Astrocyte (in vitro differentiated cells and primary cell): Measurements from ENCODE around the gene GPBP1L1. TPM values are rescaled to one million over a fixed set of nuclear protein-coding genes. Genes with fewer than 3 reads are reported as not detected.
"Not testable (repeated sequence)": the region's sequence is repeated elsewhere in the genome, so short reads cannot be mapped to it uniquely, and the experiment has no call there.

Source experiments
- DNase-seq: peaks from one replicate; pipeline ENCODE4 v3.0.0-alpha.2; 2010; ENCODE audit warnings: low read depth
- FAIRE-seq: peaks from 2 replicates; lab custom pipeline; 2011; peaks lifted over from hg19 to GRCh38; lab: Jason Lieb, UNC
- H2AFZ ChIP-seq: 2 replicates; pipeline ENCODE4 v1.6.0; 2012; ENCODE audit warnings: low read depth, low read length, inconsistent platforms
- H3K27ac ChIP-seq: 2 replicates; pipeline ENCODE4 v1.5.1; 2011; ENCODE audit warnings: low read depth, low read length, inconsistent platforms
- H3K27me3 ChIP-seq: 2 replicates; pipeline ENCODE4 v1.6.0; 2011; ENCODE audit warnings: low read length, inconsistent platforms; ENCODE audit not compliant: insufficient read depth
- H3K36me3 ChIP-seq: 2 replicates; pipeline ENCODE4 v1.5.1; 2011; ENCODE audit warnings: low read length, inconsistent platforms; ENCODE audit not compliant: insufficient read depth
- H3K4me1 ChIP-seq: 2 replicates; pipeline ENCODE4 v1.5.1; 2011; ENCODE audit warnings: low read length, inconsistent platforms; ENCODE audit not compliant: insufficient read depth
- H3K4me2 ChIP-seq: 2 replicates; pipeline ENCODE4 v1.6.0; 2012; ENCODE audit warnings: low read length, inconsistent platforms
- H3K4me3 ChIP-seq: 2 replicates; pipeline ENCODE4 v1.5.1; 2011; ENCODE audit warnings: low read depth, mild to moderate bottlenecking, low read length, inconsistent platforms; ENCODE audit not compliant: insufficient read depth
- H3K79me2 ChIP-seq: 2 replicates; pipeline ENCODE4 v1.6.0; 2012; ENCODE audit warnings: mild to moderate bottlenecking, low read length, inconsistent platforms; ENCODE audit not compliant: insufficient read depth
- H3K9ac ChIP-seq: 2 replicates; pipeline ENCODE4 v1.6.0; 2012; ENCODE audit warnings: mild to moderate bottlenecking, low read length, inconsistent platforms
- H3K9me3 ChIP-seq: 2 replicates; pipeline ENCODE4 v1.5.1; 2012; ENCODE audit warnings: low read depth, mild to moderate bottlenecking, low read length, inconsistent platforms; ENCODE audit not compliant: insufficient read depth
- H4K20me1 ChIP-seq: 2 replicates; pipeline ENCODE4 v1.6.0; 2012; ENCODE audit warnings: low read length, inconsistent platforms; ENCODE audit not compliant: insufficient read depth
- H3K27ac Mint-ChIP-seq: one replicate; pipeline ENCODE4 v1.8.0; 2021; ENCODE audit warnings: mild to moderate bottlenecking, mixed read lengths; ENCODE audit not compliant: unreplicated experiment
- H3K27me3 Mint-ChIP-seq: one replicate; pipeline ENCODE4 v1.8.0; 2021; ENCODE audit warnings: low read depth, mixed read lengths; ENCODE audit not compliant: unreplicated experiment
- H3K36me3 Mint-ChIP-seq: one replicate; pipeline ENCODE4 v1.8.0; 2021; ENCODE audit warnings: low read depth, mixed read lengths; ENCODE audit not compliant: unreplicated experiment
- H3K4me1 Mint-ChIP-seq: one replicate; pipeline ENCODE4 v1.8.0; 2021; ENCODE audit warnings: low read depth, mixed read lengths; ENCODE audit not compliant: unreplicated experiment
- H3K4me3 Mint-ChIP-seq: one replicate; pipeline ENCODE4 v1.8.0; 2021; ENCODE audit warnings: mild to moderate bottlenecking, moderate library complexity, mixed read lengths; ENCODE audit not compliant: unreplicated experiment
- H3K9me3 Mint-ChIP-seq: one replicate; pipeline ENCODE4 v1.8.0; 2021; ENCODE audit warnings: mild to moderate bottlenecking, mixed read lengths; ENCODE audit not compliant: unreplicated experiment
- CTCF ChIP-seq: IDR thresholded peaks from 2 replicates; pipeline ENCODE4 v1.5.1; 2011; ENCODE audit warnings: low read depth, mild to moderate bottlenecking, inconsistent platforms, low read length, moderate library complexity; ENCODE audit not compliant: insufficient read depth
- EZH2 ChIP-seq: IDR thresholded peaks from 2 replicates; pipeline ENCODE4 v1.6.1; 2012; ENCODE audit warnings: mild to moderate bottlenecking, low read length, inconsistent platforms; ENCODE audit not compliant: insufficient read depth
- total RNA-seq: library from RNA; stranded (reverse); gene quantifications from 2 replicates; pipeline ENCODE4 v1.2.1, GENCODE V29; 2021

The GPBP1L1 gene
- total RNA-seq, 1 donor from 2014 or later, result 116 TPM

GRCh38 chr1:45604239-45604638 lies 82.1 kb downstream of the GPBP1L1 start:
- no peak overlapping the region for H3K9ac ChIP-seq
- peaks cover 15% of the 10 kb centered on the region for H3K36me3 ChIP-seq

GRCh38 chr1:45596765-45597164 lies 89.6 kb downstream of the GPBP1L1 start:
- H3K9me3 ChIP-seq, H3K4me2 ChIP-seq, H3K9ac ChIP-seq, H3K27ac ChIP-seq, H3K4me1 ChIP-seq, H3K36me3 Mint-ChIP-seq, H3K27me3 Mint-ChIP-seq, H3K4me1 Mint-ChIP-seq, H3K4me3 Mint-ChIP-seq, H3K27me3 ChIP-seq, DNase-seq, H3K9me3 Mint-ChIP-seq, H3K4me3 ChIP-seq, H2AFZ ChIP-seq, FAIRE-seq, H3K27ac Mint-ChIP-seq: not testable (repeated sequence)
- Histone ChIP-seq H4K20me1 (peaks cover 16% of the 10 kb centered on the region), H3K79me2 (peaks cover 90% of the 10 kb centered on the region), H3K36me3 (peaks cover 13% of the 10 kb centered on the region)

More at GRCh38 chr1:45604239-45604638, 82.1 kb downstream of the GPBP1L1 start:
- no peaks in the 10 kb centered on the region for H3K27me3 Mint-ChIP-seq
- H2AFZ ChIP-seq, result no peak overlapping the region
- no peak overlapping the region for H3K4me3 ChIP-seq
- no peak for FAIRE-seq
- TF ChIP-seq CTCF, result no peak
- no peak for TF ChIP-seq EZH2
- no peak overlapping the region for H3K4me3 Mint-ChIP-seq
- peaks cover 43% of the 10 kb centered on the region for H3K79me2 ChIP-seq
- no peaks in the 10 kb centered on the region for H3K9me3 Mint-ChIP-seq
- H3K4me1 Mint-ChIP-seq, result peaks cover 24% of the 10 kb centered on the region
- no peaks in the 10 kb centered on the region for H3K27me3 ChIP-seq
- H3K4me1 ChIP-seq, result no peaks in the 10 kb centered on the region
- peaks cover 9% of the 10 kb centered on the region for H3K36me3 Mint-ChIP-seq
- H4K20me1 ChIP-seq, result peaks cover 21% of the 10 kb centered on the region
- no peak overlapping the region for H3K27ac ChIP-seq
- no peak overlapping the region for H3K27ac Mint-ChIP-seq
- DNase-seq, result no peak
- no peaks in the 10 kb centered on the region for H3K9me3 ChIP-seq
- H3K4me2 ChIP-seq, result no peak overlapping the region

- no peak for FAIRE-seq
- peaks cover 8% of the 10 kb centered on the region for H3K36me3 Mint-ChIP-seq
- no peak overlapping the region for H3K4me3 Mint-ChIP-seq
Measured at GRCh38 chr1:45594412-45594811, 91.9 kb downstream of the GPBP1L1 start.

More at GRCh38 chr1:45594412-45594811, 91.9 kb downstream of the GPBP1L1 start:
- H3K4me1 ChIP-seq, result no peaks in the 10 kb centered on the region
- Mint-ChIP-seq H3K9me3 (no peaks in the 10 kb centered on the region), H3K27ac (no peak overlapping the region), H3K4me1 (no peaks in the 10 kb centered on the region), H3K27me3 (no peaks in the 10 kb centered on the region)
- H3K9ac ChIP-seq, result no peak overlapping the region
- H3K4me2 ChIP-seq, result no peak overlapping the region
- H3K79me2 ChIP-seq, result peaks cover 91% of the 10 kb centered on the region
- peaks cover 32% of the 10 kb centered on the region for H4K20me1 ChIP-seq
- H3K36me3 ChIP-seq, result peaks cover 15% of the 10 kb centered on the region
- H3K27me3 ChIP-seq, result no peaks in the 10 kb centered on the region
- no peak overlapping the region for H2AFZ ChIP-seq
- no peak overlapping the region for H3K4me3 ChIP-seq
- no peak for DNase-seq
- no peaks in the 10 kb centered on the region for H3K9me3 ChIP-seq
- TF ChIP-seq EZH2 (no peak), CTCF (no peak)
- no peak overlapping the region for H3K27ac ChIP-seq
